Kidney capillary endothelial cell (primary cell): Measurements from ENCODE around the gene HMGN2.
"Not testable (repeated sequence)": the region's sequence is repeated elsewhere in the genome, so short reads cannot be mapped to it uniquely, and the experiment has no call there.

Experiments
- DNase-seq: peaks from one replicate; pipeline ENCODE4 v3.0.0-alpha.2; 2018; ENCODE audit warnings: low spot score

The HMGN2 gene

DNA sequence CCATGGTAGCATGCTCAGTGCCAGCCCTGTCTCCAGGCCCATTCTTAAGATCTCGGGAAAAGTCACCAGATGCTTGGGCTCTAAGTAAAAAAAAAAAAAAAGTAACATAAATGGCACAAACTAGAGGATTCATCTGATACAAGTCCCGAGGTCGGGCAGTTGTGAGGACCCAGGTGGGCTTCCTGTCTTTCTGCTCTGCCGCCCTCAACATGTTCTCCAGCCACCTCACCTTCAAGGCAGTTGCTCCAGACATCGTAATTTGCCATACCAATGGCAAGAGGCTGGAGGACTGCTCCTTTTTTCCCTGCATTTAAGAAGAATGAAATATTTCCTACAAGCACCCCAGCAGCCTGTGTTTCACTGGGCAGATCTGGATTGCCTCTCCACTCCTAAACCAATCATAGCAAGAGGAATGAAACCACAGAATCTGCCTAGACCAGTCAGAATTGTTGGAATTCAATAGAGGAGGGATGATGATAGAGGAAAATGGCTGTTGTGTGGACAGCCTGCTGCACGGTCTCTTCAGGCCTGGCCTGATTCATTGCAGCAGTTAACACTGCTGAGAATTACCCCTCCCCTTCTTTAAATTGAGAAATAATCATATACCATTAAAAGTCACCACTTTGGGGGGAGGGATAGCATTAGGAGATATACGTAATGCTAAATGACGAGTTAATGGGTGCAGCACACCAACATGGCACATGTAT is 5.4 kb downstream of the HMGN2 start:
- no peak for DNase-seq

DNA sequence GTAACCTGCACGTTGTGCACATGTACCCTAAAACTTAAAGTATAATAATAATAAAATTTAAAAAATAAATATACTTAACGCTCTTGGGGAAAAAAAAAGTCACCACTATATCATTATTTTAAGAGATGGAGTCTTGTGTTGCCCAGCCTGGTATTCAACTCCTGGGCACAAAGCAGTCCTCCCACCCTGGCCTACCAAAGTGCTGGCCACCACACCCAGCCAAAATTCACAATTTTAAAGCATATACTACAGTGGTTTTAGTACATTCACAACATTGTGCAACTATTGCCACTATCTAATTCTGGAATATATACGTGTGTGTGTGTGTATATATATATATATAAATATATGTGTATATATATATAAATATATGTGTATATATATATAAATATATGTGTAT is 5.9 kb downstream of the HMGN2 start:
- DNase-seq = no peak

DNA sequence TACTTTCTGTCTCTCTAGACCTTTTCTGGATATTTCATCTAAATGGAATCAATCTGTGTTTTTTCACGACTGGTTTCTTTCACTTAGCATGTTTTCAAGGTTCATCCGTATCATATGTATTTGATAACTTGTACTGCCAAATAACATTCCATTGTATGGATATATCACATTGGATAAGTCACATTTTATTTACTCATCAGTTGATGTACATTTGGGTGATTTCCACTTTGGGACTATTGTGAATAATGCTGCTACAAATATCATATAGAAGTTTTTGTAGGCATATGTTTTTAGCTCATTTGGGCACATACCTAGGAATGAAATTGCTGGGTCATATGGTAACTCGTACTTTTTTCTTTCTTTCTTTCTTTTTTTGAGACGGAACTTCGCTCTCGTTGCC is 6.7 kb downstream of the HMGN2 start:
- DNase-seq = no peak

DNA sequence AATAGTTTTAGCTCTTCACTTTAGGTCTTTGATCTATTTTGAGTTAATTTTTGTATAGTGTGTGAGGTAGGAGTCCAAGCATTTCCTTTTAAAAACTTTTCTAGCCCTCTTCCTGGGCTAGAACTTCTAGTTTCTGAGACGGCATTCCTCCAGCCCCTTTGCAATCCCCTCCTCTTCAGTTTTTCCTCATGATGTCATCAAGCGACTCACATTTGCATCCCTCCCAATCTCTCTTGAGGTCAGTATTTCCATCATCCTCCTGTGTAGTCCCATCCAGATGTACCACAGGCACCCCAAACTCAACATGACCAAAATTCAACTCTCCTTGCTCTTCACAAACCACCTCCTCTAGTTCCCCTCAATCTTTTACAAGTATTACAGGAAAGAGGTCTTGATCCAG is 10.7 kb downstream of the HMGN2 start:
- DNase-seq = no peak

DNA sequence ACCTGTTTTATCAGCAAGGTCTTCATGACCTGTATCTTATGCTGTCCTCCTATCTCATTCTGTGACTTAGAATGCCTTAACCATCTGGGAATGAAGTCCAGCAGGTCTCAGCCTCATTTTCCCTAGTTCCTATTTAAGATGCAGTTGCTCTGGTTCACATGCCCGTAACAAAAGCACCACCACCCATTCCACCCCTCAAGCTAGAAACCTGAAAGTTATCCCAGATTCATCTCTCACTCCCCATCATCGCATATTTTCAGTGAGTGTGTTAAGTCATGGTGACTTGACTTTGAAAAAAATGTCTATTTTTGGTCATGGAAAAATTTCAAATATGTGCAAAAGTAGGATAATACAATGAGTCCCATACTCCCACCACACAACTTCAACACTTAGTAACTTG is 11.7 kb downstream of the HMGN2 start:
- no peak for DNase-seq

DNA sequence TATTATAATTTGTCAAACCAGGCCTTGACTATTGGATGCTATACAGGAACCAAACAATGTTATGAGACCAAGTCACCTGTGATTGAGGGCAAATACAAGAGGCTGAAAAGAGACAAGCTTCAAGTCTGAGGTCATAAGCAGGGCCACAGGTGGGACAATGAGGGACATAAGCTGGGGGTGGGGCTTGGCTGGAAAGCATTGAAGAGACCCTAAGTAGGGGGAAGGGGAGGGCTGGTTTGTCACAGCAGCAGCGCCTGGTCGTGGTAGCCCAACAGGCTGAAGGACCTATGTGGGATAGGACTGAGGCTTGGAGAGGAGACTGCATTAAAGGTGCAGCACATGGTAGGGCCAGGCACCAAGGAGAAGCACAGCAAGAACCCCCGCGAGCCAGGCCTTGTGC is 17.9 kb downstream of the HMGN2 start:
- DNase-seq = no peak

DNA sequence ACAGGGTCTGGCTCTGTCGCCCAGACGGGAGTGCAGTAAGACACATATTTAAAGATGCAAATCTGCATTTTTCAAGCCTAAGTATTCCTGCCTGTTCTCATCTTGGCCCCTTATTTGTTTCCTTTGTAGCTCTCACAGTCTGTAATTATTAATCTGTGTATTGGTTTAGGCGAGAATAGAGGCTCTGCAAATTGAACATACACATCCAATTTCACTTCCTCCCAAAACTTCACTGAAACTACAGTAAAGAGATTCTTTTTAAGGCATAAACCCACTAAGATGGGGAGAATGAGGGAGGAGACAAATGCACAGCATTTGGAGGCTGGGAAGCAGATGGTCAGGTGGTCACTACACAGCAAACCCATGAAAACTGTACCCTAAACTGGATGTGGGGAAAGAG is 21.0 kb downstream of the HMGN2 start:
- DNase-seq = no peak

DNA sequence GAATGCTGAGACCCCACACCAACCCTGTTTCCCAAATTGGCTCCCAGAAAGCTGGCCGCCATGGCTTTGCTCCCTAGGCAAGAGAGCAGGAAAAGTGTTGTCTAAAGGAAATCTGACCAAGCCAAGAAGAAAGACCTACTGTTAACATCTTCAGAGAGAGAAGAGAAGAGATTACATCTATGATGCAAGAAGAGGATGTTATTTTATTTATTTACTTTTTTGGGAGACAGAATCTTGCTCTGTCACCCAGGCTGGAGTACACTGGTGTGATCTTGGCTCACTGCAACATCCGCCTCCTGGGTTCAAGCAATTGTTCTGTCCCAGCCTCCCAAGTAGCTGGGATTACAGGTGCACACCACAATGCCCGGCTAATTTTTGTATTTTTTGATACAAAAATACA is 21.7 kb downstream of the HMGN2 start:
- no peak for DNase-seq

DNA sequence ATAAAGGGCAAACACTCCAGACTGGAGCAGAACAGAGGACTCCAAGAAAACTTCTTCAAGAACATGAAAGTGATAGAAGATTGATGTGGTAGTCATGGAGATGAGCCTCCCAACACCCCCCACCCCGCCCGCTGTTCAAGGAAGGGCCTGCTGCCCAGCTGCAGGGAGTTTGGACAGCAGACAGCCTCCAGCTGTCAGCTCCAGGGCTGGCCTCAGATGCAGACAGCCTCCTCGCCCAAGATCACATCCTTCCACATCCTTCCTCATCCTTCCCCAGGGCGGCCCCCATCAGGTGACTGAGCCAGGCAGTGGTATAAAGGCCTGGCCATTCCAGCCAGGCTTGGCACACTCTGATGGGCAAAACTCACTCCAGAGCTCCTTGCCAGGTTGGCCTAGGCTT is 24.6 kb downstream of the HMGN2 start:
- no peak for DNase-seq

DNA sequence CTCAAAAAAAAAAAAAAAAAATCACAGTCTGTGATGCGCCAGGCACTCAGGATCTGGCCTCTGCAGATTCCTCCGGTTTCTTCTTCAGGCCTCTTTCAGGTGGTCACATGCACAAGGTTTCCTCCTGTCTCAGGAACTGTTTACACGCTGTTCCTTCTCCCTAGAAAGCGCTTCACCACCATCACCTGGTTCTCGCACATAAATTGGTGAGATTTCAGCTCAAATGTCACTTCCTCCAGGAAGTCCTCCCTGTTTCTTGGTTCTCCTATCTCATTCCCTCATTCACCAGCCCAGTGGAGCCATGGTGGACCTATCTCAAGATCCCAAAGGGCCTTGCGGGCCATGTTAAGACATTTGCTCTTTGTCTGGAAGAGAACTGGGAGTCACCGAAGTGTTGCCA is 26.7 kb downstream of the HMGN2 start:
- no peak for DNase-seq

DNA sequence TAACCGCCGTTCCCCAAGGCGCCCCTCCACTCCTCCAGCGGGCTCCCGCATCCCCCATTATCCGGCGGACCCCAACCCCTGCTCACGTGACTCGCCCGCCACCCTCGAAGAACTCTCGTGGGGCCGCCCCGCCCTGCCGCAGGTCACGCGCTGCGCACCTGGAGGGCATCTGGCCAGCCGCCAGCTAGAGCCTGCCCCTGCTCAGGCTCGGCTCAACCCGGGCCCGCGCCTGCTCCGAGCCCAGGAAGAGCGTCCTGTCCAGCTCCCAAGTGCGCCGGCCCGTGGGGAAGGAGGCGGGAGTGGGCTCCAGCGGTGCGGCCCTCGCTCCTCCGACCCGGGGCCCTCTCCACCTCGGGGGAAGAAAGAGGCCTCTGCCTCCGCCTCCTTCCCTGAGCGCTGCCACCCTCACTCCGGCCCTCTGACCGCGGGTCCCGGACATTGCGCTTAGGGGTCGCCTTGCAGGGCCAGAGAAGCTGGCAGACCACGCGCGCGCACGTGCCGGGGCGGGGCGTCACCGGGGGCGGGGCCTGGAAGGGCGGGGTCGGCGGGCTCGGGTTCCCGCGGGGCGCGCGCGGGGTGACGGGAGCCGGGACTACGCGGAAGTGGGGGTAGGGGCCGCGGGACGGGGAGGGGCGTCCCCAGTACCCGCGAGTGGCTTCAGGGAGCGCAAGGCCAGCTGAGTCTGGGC is 28.4 kb downstream of the HMGN2 start:
- peak; percentile 59 for DNase-seq

DNA sequence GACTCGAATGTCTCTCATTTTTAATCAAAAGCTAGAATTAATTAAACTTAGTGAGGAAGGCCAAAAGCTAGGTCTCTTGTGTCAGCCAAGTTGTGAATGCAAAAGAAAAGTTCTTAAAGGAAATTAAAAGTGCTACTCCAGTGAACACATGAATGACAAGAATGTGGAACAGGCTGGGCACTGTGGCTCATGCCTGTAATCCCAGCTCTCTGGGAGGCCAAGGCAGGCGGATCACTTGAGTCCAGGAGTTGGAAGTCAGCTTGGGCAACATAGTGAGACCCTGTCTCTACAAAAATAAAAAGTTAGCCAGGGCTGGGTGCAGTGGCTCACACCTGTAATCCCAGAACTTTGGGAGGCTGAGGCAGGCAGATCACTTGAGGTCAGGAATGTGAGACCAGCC is 38.5 kb downstream of the HMGN2 start:
- not testable (repeated sequence) for DNase-seq

DNA sequence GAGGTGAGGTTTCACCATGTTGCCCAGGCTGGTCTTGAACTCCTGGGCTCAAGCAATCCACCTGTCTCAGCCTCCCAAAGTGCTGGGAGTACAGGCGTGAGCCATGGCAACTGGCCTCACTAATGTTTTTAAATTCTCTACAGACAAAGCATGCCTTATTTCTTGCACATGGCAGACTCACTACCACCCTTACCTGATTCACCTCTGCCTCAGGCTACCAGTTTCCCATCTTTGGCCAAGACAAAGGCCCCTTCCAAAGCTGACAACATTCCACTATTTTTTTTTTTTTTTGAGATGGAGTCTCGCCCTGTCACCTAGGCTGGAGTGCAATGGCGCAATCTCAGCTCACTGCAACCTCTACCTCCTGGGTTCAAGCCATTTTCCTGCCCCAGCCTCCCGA is 43.6 kb downstream of the HMGN2 start:
- not testable (repeated sequence) for DNase-seq

DNA sequence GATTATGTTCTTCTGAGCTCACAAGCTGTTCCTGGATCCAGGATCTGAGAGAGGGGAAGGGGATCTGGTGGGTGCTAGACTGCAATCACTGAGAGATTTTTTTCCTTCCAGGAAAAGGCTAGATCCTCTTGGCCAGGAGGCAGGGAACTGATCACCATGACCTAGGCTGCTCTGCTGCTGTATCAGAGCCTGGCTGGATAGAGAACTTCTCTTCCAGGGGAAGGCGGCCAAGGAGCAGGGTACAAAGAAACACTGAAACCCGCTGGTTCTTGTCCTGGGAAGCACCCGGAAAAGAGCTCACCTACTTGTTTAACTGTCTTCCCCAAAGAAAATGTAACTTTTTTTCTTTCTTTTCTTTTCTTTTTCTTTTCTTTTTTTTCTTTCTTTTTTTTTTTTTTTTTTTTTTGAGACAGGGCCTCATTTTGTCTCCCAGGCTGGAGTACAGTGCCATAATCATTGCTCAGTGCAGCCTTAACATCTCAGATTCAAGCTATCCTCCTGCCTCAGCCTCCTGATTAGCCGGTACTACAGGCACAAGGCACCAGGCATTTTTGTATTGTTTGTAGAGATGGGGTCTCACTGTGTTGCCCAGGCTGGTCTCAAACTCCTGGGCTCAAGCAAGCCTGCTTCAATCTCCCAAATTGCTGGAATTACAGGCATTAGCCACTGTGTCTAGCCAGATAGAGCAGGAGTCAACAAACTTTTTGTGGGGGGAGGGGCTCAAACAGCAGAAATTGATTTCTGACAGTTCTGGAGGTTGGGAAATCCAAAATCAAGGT is 44.9 kb downstream of the HMGN2 start:
- no peak for DNase-seq

DNA sequence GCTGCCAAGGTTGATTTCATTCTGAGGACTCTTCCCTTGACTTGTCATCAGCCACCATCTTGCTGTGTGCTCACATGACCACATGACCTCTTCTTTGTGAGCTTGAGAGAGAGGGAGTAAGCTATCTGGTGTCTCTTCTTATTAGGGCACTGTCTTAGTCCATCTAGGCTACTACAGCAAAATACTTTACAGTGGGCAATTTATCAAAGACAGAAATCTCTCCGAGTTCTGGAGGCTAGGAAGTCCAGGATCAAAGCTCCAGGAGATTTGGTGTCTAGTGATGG is 45.5 kb downstream of the HMGN2 start:
- DNase-seq = no peak

DNA sequence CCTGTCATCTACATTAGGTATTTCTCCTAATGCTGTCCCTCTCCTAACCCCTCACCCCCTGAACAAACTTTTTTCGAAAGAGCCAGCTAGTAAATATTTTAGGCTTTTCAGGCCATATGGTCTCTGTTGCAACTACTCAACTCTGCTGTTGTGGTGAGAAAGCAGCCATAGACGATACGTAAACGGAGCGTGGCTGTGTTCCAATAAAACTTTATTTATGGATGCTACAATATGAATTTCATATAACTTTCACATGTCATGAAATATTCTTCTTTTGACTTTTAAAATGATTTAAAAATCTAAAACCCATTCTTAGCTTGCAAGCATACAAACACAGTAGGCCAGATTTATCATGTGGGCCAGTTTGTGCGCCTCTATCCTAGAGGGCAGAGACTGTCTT is 46.1 kb downstream of the HMGN2 start:
- DNase-seq = no peak

DNA sequence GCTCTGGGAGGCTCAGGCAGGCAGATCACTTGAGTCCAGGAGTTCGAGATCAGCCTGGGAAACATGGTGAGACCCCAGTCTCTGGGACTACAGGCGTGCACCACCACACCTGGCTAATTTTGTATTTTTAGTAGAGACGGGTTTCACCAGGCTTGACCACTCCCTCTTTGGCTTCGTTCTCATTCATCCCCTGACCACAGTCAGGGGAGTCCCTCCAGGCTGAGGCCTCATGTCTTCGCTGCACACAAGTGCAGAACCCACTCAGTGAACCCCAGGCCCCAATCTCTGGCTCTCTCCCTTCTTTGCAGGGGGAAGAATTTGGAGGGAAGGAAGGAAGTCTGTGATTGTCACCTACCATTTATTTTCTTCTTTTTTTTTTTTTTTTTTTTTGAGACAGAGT is 48.1 kb downstream of the HMGN2 start:
- DNase-seq = no peak

DNA sequence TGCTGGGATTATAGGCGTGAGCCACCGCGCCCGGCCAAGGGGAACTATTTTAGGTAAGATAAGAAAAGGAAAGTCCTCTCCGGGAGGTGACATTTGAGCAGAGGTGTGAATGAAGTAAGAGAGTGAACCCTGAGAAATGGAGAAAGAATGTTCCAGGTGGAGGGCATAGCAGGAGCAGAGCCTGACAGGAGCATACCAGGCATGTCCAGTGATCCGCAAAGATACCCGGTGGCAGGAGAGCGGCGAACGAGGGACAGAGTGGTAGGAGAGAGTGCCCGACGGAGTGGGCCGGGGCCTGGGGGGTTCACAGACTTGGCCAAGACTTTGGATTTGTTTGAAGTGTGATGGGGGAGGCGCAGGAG is 49.4 kb downstream of the HMGN2 start:
- DNase-seq = no peak

DNA sequence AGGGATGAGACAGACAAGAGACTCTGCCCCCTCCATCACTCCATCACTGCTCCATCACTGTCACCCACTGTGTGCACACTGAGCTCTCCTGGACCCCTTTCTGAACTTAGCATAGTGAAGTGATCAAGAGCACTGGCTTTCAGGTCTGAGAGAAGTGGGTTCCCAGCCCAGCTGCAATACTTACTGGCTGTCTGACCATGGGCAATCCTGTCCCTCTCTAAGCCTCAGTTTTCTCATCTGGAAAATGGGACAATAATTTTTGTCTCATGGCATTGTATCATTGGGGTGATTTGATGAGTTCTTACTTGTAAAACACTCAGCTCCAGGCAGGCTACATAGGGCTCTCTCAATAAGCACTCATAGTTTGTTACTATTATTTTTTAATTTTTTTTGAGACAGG is 49.8 kb downstream of the HMGN2 start:
- DNase-seq = no peak

DNA sequence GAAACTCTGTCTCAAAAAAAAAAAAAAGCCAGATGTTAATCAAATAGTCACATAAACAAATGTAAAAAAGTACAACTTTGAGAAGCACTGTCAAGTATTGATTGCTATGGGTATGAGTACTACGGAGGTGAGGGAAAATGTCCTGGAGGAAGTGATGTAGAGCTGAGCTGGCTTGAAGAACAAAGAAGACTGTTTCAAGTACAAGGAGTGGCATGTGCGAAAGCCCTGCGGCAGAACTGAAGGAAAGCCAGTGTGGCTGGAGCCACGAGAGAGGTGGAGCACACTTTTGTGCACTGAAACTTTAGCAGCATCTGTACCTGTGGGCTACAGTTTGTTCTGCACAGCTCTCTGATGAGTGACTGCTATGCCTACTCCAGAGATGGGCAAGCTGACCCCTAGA is 51.9 kb downstream of the HMGN2 start:
- DNase-seq = no peak
